ENCODE results near the gene PKN1. TPM values are rescaled to one million over a fixed set of nuclear protein-coding genes. Genes with fewer than 3 reads are reported as not detected.

PKN1 gene
- total and polyA plus RNA-seq, 2 of the 13 experiments (the other 11 are each of a cell fraction or from before 2014, with no cell fraction given), result 45.7 to 54.5 TPM

- TF ChIP-seq PAXIP1 (CRISPR knock-in tag; conservative IDR thresholded peaks at IDR 0.05), result peak; percentile 24; the same call in 1 of the 2 replicates
- TF ChIP-seq NR2C2 (CRISPR knock-in tag; IDR thresholded peaks at IDR 0.05; ENCODE audit: borderline replicate concordance), result peak; percentile 6; the same call in 1 of the 2 replicates
- TF ChIP-seq ZNF614 (CRISPR knock-in tag; IDR thresholded peaks at IDR 0.05; ENCODE audit: borderline replicate concordance), result no peak; the same call in 1 of the 2 replicates
- TF ChIP-seq BCL6 (CRISPR knock-in tag; IDR thresholded peaks at IDR 0.05), result 0 out of 2 replicates have a peak, but pooled peaks have one; percentile 22
- peak; percentile 54; the same call in 1 of the 2 replicates for TF ChIP-seq ARID4A (CRISPR knock-in tag; IDR thresholded peaks at IDR 0.05; ENCODE audit: borderline replicate concordance)
- 0 out of 2 replicates have a peak, but pooled peaks have one; percentile 22 for TF ChIP-seq ATF3 (CRISPR knock-in tag; IDR thresholded peaks at IDR 0.05)
- peak; percentile 63; the same call in 1 of the 2 replicates for TF ChIP-seq ZNF773 (CRISPR knock-in tag; IDR thresholded peaks at IDR 0.05; ENCODE audit: borderline replicate concordance)
- peak; percentile 98 for TF ChIP-seq SP4 (CRISPR knock-in tag; IDR thresholded peaks at IDR 0.05)
- 0 out of 2 replicates have a peak, but pooled peaks have one; percentile 29 for TF ChIP-seq TMF1 (CRISPR knock-in tag; IDR thresholded peaks at IDR 0.05; ENCODE audit: low read depth)
- TF ChIP-seq SALL1 (CRISPR knock-in tag; IDR thresholded peaks at IDR 0.05), result peak; percentile 61
- TF ChIP-seq SP2 (CRISPR knock-in tag; IDR thresholded peaks at IDR 0.05), result peak; percentile 77
- TF ChIP-seq CBX1 (IDR thresholded peaks at IDR 0.05; ENCODE audit: low read depth), result peak; percentile 18
- peak; percentile 40; the same call in 1 of the 2 replicates for TF ChIP-seq SMC3 (IDR thresholded peaks at IDR 0.05; ENCODE audit: low read length)
- no peak for TF ChIP-seq MEIS2 (CRISPR knock-in tag; IDR thresholded peaks at IDR 0.05)
- TF ChIP-seq ZNF331 (CRISPR knock-in tag; IDR thresholded peaks at IDR 0.05), result peak; percentile 79
- peak; percentile 51; the same call in 1 of the 2 replicates for TF ChIP-seq ZNF235 (CRISPR knock-in tag; IDR thresholded peaks at IDR 0.05; ENCODE audit: borderline replicate concordance)
- peak; percentile 73; the same call in 1 of the 2 replicates for TF ChIP-seq ZNF362 (CRISPR knock-in tag; IDR thresholded peaks at IDR 0.05; ENCODE audit: borderline replicate concordance)
- no peak for TF ChIP-seq ZNF564 (CRISPR knock-in tag; IDR thresholded peaks at IDR 0.05)
- no peak; the same call in 1 of the 2 replicates for TF ChIP-seq CBX5 (CRISPR knock-in tag; IDR thresholded peaks at IDR 0.05; ENCODE audit: borderline replicate concordance)
Observed at GRCh38 chr19:14405758-14406644, 27.1 kb upstream of the PKN1 start (continued).

Data from HepG2 (cell line).